ENCODE measurements around the gene RMI2.

DNA sequence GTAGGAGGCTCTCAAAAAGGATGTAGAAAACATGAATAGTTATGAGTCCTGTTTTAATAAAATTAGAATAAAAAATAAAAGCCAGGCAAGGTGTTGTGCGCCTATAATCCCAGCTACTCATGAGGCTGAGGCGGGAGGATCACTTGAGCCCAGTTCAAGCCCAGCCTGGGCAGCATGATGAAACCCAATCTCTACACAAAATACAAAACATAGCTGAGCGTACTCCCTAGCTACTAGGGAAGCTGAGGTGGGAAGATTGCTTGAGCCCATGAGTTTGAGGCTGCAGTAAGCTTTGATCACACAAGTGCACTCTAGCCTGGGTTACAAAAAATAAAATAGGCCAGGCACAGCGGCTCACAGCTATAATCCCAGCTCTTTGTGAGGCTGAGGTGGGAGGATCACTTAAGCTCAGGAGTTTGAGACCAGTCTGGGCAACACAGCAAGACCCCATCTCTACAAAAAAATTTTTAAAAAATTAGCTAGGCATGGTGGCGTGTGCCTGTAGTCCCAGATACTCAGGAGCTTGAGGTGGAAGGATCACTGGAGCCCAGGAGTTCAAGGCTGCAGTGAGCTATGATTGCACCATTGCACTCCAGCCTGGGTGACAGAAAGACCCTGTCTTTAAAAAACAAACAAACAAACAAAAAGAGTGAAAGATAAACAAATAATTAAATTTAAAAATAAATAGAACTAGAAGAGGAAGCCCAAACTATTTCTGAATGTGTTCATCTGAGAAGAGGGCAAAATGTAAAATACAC is 46.9 kb upstream of the RMI2 start:
- TF ChIP-seq, protein P1, sequence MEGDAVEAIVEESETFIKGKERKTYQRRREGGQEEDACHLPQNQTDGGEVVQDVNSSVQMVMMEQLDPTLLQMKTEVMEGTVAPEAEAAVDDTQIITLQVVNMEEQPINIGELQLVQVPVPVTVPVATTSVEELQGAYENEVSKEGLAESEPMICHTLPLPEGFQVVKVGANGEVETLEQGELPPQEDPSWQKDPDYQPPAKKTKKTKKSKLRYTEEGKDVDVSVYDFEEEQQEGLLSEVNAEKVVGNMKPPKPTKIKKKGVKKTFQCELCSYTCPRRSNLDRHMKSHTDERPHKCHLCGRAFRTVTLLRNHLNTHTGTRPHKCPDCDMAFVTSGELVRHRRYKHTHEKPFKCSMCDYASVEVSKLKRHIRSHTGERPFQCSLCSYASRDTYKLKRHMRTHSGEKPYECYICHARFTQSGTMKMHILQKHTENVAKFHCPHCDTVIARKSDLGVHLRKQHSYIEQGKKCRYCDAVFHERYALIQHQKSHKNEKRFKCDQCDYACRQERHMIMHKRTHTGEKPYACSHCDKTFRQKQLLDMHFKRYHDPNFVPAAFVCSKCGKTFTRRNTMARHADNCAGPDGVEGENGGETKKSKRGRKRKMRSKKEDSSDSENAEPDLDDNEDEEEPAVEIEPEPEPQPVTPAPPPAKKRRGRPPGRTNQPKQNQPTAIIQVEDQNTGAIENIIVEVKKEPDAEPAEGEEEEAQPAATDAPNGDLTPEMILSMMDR (IDR thresholded peaks at IDR 0.05): no peak
- TF ChIP-seq POLR2A (IDR thresholded peaks at IDR 0.05): no peak
